HG02678 (cell line): ENCODE measurements around the gene SCD.

Experiments
- ATAC-seq: cut with Tn5 transposase; IDR thresholded peaks from one replicate; pipeline ENCODE4 v1.9.1; 2021; ENCODE audit warnings: mild to moderate bottlenecking, moderate library complexity; ENCODE audit not compliant: unreplicated experiment

Gene SCD

GRCh38 chr10:100339236-100339635 lies 7.8 kb upstream of the SCD start:
- peak; percentile 57 for ATAC-seq

DNA sequence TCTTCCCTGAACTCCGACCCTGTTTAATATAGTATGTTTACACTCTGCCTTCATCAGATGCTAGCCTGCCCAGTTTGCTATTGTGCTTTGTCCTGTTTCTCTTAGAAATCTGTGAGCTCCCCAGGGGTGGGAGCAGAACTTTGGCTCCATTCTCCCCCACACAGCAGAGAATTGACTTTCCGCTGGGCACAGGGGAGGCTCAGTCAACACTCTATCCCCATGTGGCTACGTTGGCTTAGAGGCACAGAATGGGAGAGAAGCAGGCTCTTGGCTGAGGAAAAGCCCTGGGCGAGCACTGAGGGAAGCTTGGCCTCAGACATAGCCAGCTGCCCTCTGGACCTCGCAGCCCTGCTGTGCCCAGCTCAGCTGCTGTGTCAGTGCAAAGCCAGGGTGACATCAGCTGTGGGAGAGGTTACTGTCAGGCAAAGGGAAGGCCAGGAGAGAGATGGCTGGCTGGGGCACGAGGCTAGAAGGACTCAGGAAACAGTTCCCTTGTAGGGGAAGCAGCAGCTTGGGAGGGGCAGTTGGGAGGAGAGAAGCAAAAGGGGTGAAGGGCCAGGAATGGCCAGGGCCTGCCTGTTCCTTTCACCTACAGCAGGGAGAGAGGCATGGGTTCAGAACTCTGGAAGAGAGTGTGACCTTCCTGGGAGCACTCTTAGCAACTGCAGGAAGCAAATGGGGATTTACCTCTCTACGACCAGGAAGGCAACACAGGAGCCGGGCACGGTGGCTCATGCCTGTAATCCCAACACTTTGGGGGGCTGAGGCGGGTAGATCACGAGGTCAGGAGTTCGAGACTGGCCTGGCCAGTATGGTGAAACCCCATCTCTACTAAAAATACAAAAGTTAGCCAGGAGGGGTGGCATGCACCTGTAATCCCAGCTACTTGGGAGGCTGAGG lies 5.8 kb upstream of the SCD start:
- ATAC-seq = no peak

DNA sequence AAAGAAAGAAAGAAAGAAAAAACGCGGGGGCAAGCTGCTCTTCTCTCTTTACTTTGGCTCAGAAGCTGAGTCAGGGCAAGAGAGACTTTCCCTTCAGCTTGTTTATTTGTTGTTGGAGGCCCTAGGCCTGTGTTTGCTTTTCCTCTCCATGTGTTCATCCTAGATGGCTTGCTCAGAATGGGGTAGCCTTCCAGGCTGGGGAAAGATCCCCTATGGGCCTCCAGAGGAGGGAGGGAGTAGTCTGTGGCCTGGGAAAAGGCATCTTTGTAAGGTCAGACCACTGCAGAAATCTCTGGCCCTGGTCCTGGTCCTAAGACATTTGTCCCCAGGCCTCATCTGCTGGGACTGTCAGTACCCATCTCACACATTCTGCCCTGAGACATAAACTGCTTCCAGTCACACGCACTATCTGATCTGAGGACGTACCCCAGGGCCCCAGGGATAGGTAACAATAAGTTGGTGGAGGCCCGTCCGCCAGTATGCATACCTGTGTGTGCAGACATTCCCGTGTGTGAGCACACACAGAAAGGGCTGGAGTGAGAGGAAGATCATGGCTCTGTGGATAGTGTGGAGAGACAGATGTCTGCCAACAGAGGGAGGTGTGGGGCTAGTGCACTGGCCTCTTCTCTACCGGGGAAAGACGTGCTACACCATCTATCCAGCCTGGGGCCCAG lies 4.9 kb upstream of the SCD start:
- no peak for ATAC-seq

- ATAC-seq = no peak
Measured at GRCh38 chr10:100342627-100342972, 4.4 kb upstream of the SCD start.

GRCh38 chr10:100344241-100344788 lies 2.7 kb upstream of the SCD start:
- ATAC-seq = no peak

GRCh38 chr10:100345570-100346330 lies 1.3 kb upstream of the SCD start:
- no peak for ATAC-seq

DNA sequence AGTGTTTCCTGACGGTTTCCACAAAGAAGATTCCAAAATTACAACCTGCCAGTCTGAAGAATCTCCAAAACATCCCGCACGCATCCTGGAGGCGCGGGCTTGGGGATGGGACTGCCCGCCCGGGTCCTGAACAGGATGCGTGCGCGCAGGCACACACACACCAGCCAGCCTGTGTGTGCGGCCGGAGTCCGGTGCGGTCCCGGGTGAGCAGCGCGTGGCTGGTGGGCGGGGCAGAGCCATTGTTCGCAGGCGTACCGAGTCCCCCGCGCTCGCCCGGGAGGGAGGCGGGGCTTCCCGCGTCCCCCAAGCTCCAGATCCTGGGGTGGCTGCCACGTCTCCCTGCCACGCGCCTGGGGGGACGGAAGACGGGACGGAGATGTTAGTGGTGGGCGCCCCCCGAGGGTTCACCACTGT lies 675 bp upstream of the SCD start:
- ATAC-seq = peak; percentile 52

DNA sequence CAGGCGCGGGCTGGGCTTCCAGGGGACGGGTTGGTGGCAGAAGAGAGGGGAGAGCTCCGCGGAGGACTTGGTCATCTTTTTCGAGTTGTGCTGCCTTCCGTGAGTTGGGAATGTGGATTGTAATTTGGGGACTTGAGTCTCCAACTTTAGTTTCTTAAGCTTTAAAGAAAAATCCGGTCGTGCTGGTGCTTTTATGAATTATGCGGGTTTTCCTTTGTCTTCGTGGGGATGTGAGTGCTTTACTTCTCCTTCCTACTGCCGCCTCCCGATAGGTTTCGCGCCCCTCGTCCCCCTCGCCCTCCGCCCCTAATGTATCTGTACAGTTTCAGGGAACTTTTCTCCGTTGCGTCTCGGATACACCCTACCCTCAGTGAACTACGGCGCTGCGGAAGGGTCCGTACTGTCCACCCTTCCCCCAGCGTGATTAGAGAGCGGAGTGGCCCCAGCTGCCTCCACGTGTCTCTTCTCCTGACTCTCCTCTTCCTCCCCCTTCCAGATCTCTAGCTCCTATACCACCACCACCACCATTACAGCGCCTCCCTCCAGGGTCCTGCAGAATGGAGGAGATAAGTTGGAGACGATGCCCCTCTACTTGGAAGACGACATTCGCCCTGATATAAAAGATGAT lies 649 bp downstream of the SCD start:
- ATAC-seq = no peak

- ATAC-seq = no peak
Measured at GRCh38 chr10:100348389-100348927, 1.4 kb downstream of the SCD start.

GRCh38 chr10:100349087-100349486 lies 2.1 kb downstream of the SCD start:
- no peak for ATAC-seq

DNA sequence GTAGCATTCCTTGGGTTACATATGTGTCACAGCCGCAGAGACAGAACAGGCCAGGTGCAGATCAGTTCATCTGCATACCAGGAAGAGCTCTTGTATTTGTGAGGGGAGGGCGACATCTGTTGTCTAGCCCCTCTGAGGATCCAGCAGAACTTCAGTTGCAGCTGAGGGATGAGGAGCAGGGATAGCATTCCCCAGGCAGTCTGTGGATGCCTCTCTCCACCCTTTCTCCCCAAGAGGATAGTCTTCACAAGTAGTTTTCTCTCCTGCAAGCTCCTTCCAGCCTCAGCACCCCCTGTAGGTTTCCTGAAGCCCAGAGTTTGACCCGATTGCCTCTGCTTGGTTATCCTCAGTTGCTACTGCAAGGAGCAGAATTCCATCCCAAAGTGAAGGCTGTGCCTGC lies 2.6 kb downstream of the SCD start:
- no peak for ATAC-seq

GRCh38 chr10:100350914-100351485 lies 4.0 kb downstream of the SCD start:
- ATAC-seq = no peak

DNA sequence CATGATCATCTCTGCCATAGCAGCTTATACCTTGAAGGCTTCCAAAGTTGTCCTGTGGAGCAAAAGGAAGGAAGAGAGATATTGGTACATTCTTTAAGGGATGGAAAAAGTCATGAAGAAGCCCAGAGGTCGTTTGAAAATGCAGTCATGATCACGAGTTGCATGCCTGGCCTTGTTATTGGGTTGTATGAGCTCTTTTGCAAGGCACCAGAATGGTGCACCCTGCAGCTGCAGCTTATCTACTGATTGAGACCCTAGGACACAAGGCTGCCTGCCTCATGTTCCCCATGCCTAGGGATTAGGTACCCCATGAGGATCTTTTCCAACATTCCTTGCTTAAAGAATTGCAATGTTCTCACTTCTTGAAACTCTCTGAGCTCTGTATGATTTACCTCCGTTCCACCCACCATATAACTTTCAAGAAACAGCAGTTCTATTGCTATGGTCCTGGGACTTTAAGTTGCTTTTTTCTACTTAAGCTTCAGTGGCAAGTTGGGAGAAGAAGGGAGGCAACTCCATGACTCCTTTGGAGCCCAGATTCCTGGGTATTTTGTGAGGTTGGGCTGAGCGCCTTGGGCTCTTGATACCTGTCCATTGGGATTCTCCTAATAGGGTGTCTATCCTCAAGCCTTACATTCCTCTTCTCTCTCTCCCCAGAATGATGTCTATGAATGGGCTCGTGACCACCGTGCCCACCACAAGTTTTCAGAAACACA lies 6.9 kb downstream of the SCD start:
- ATAC-seq = no peak

- no peak for ATAC-seq
Measured at GRCh38 chr10:100355086-100355485, 8.1 kb downstream of the SCD start.

GRCh38 chr10:100356067-100357017 lies 9.3 kb downstream of the SCD start:
- ATAC-seq = no peak

GRCh38 chr10:100357059-100357858 lies 10.2 kb downstream of the SCD start:
- ATAC-seq = no peak

DNA sequence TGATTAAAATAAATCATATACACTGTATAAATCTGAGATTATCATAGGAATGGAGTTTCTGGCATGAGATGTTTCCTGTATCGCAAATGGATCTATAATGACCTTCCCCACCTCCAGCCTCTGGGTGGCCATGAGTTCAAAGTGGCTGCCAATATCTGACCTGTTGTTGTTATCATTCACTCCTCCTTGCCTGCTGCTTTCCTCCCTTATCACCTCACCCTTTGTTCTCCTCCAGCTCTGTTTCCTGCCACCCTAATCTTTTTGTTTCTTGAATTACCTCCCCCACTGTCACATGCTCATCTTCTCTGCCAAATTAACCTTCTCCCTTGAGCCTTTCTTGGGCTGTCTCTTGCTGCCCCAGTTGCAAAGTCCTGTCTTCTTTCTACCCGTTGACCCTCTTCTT lies 12.0 kb downstream of the SCD start:
- no peak for ATAC-seq
